ENCODE data around the gene IL24. TPM values are rescaled to one million over a fixed set of nuclear protein-coding genes. Genes with fewer than 3 reads are reported as not detected.

IL24 gene
- polyA plus RNA-seq, 4 donors: 0.17 to 0.47 (median 0.33) TPM

DNA sequence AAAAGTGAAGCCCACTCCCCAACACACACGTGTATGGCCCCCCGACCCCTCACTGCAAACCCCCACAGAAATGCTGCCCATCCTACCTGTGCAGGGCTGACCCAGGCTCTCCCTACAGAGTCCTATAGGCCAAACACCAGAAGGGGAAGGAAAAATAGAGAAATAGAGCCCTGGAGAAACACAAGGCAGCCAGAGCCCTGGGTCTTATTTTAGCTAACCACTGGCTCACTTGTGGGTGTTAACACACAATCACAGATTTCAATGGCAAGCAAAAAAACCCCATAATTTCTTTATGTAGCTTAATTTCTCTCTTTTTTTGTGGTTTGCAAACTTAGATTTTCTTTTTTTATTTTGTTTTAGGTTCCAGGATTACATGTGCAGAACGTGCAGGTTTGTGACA lies 50.0 kb downstream of the IL24 start:
- no peak for DNase-seq (ENCODE audit: low read depth in 4 of 4, low spot score in 2 of 4)

DNA sequence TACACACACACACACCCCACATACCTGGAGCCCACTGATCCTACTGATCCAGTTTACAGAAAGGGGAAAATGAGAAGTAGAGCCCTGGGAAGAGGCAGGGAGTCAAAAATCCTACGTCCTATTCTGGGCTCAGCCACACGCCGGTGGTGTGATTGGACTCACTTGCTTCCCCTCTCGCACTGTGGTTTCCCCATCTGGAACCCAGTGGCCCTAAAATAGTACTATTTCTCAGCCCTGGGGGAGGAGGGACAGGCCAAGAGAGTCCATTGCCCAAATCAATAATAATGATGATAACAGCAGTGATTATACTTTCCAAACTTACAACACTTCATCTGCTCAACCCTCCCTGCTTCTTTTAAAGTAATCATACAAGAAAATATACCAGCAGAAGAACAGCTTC lies 52.0 kb downstream of the IL24 start:
- DNase-seq (ENCODE audit: low read depth in 4 of 4, low spot score in 2 of 4): no peak

DNA sequence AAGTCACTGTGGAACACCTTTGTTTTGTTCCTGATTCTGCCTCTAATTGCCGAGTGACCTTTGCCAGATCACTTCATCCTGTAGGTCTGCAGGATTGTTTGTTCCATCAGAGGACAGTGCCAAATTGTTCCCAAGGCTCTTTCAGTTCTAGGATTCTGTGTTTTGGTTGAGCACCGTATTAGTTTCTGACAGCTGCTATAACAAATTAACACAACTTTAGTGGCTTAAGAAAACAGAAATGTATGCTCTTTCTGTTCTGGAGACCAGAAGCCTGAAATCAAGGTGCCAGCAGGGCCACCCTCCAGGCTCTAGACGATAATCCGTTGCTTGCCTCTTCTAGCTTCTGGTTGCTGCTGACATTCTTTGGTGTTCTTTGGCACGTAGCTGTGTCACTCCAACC lies 52.4 kb downstream of the IL24 start:
- DNase-seq (ENCODE audit: low read depth in 4 of 4, low spot score in 2 of 4): no peak

DNA sequence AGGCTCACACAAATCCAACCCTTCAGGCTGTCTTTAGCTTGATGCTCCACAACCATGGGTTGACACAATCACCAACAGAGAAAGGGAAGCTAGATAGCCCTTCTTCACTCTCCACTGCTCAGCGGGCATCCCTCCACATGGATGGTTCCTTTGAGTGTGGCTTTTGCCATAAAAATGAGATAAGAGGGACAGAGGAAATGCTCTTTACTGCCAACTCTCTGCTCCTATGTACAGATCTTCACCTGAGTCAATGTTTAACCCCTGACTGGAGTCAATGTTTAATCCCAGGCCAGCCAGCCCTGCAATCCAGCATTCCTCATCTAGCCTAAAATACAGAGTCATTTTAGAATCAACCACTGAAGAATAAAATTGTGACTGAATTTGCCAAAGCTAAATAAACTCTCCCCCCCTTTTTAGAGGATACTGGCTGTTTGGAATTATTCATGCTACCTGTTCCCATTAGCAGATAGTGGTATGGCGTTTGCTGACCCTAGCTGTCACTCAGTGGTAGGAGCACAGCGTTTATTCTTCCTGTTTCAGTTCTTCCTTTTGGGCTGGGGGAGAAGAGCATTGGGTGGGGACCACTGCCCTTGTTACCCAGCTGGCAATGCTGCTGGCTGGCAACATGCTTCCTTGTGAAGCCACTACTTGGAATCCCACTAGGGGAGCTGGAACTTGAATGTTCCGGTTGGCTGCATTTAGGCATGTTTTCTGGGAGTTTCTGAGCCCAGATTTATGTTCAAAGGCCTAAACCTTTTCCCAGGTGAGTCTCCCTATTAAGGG lies 54.3 kb downstream of the IL24 start:
- DNase-seq (ENCODE audit: low read depth in 4 of 4, low spot score in 2 of 4): peak in 1 of 4 donors; percentile 49

DNA sequence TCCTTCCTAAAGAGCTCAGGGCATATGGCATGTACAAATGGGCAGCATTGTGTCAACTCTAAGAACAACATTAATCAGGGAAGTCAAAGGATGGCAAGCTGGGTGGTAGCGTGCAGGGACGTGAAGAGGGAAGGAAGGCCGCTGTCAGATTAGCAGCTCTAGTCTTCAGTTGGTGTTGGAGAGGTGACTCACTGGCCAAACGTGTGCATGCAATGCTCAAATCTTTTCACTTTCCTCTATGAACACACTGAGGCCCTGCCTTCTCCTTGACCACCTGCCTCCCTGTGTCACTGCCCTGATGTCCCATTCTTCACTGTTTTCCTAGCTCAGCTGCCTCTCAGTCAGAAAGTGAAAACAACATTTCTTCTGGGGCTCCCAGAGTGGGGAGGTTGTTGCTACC lies 54.9 kb downstream of the IL24 start:
- no peak for DNase-seq (ENCODE audit: low read depth in 4 of 4, low spot score in 2 of 4)

DNA sequence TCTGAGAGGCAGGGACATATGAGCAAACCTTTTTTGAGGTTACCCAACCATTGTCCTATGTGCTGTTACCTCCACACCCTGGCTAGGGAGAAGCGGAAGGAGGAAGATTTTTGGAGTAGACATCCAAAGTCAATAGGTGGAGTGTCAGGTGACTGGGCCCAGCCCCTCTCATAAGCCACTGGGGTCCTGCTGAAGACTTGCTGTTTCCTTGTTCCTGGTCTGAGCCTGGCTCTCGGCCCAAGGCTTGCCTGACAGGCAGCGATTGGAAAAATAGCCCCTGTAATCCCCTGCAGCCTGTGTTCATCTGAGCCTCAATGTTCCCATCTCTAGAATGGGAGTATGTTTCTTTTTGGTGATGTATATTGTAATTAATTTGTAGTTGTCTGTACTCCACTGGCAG lies 55.9 kb downstream of the IL24 start:
- no peak for DNase-seq (ENCODE audit: low read depth in 4 of 4, low spot score in 2 of 4)

DNA sequence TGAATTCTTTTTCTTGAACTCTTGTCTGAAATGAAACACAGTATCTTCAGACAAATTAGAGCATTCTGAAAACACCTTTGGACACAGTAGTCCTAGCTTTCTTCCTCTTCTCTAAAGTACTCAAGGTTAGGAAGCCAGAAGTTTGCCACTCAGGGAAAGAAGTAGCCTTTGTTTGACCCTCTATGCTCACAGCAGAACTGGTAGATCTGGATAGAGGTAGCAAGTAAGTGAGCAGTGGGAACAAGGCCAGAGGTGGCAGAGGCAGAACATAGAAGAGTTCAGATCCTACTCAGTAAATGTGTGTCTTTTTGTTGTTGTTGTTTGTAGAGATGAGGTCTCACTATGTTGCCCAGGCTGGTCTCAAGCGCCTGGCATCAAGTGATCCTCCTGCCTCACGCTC lies 56.4 kb downstream of the IL24 start:
- no peak for DNase-seq (ENCODE audit: low read depth in 4 of 4, low spot score in 2 of 4)

Other genes starting within 250 kb of the IL24 start
- gene MAPKAPK2, start 212.5 kb upstream of the IL24 start, polyA plus RNA-seq (ENCODE audit: insufficient read length in 4 of 4): 10 to 100 TPM; 72.2 to 80.4 (median 76.6) TPM
- gene IL19, start 126.7 kb upstream of the IL24 start, polyA plus RNA-seq (ENCODE audit: insufficient read length in 4 of 4): 1 to 10 TPM in 1 of 4 donors, under 1 TPM in 3; 0.51 to 1.0 (median 0.68) TPM
- under 1 TPM in 3 of 4 donors, not detected in 1; 0.14 to 0.28 (median 0.14) TPM for gene IL10, start 124.9 kb upstream of the IL24 start, polyA plus RNA-seq (ENCODE audit: insufficient read length in 4 of 4)
- gene IL20, start 31.8 kb upstream of the IL24 start, polyA plus RNA-seq (ENCODE audit: insufficient read length in 4 of 4): not detected
- gene FCMR, start 24.5 kb downstream of the IL24 start, polyA plus RNA-seq (ENCODE audit: insufficient read length in 4 of 4): 1 to 10 TPM in 3 of 4 donors, under 1 TPM in 1; 0.99 to 2.8 (median 2.2) TPM
- gene PIGR, start 49.0 kb downstream of the IL24 start, polyA plus RNA-seq (ENCODE audit: insufficient read length in 4 of 4): 1 to 10 TPM in 3 of 4 donors, under 1 TPM in 1; 0.86 to 2.4 (median 1.9) TPM
- 10 to 100 TPM in 2 of 4 donors, 1 to 10 TPM in 2; 4.8 to 16.2 (median 9.0) TPM for gene FCAMR, start 73.0 kb downstream of the IL24 start, polyA plus RNA-seq (ENCODE audit: insufficient read length in 4 of 4)
- 10 to 100 TPM; 18.4 to 25.0 (median 21.7) TPM for gene C1orf116, start 135.3 kb downstream of the IL24 start, polyA plus RNA-seq (ENCODE audit: insufficient read length in 4 of 4)
- 10 to 100 TPM; 13.2 to 16.0 (median 14.0) TPM for gene YOD1, start 153.8 kb downstream of the IL24 start, polyA plus RNA-seq (ENCODE audit: insufficient read length in 4 of 4)
- 10 to 100 TPM; 11.9 to 24.7 (median 17.0) TPM for gene PFKFB2, start 155.8 kb downstream of the IL24 start, polyA plus RNA-seq (ENCODE audit: insufficient read length in 4 of 4)
- gene C4BPB, start 191.4 kb downstream of the IL24 start, polyA plus RNA-seq (ENCODE audit: insufficient read length in 4 of 4): under 1 TPM; 0.32 to 0.99 (median 0.61) TPM
- gene C4BPA, start 206.8 kb downstream of the IL24 start, polyA plus RNA-seq (ENCODE audit: insufficient read length in 4 of 4): under 1 TPM; 0.39 to 0.75 (median 0.58) TPM